Lower leg skin (tissue), 3 donors: ENCODE measurements around the gene PLEKHG3.

Experiments used
- CTCF ChIP-seq, 3 donors: fragments of 450-650 bp; IDR thresholded peaks; one replicate each; pipeline ENCODE4 v1.5.1; 2016; ENCODE audit warnings: antibody characterized with exemption in 3 of 3, mild to moderate bottlenecking in 3 of 3, moderate library complexity in 2 of 3
- POLR2A ChIP-seq, 2 donors: fragments of 450-650 bp; IDR thresholded peaks; one replicate each; pipeline ENCODE4 v1.6.1; 2016 to 2017; ENCODE audit warnings: antibody characterized with exemption in 2 of 2, mild to moderate bottlenecking in 1 of 2, moderate library complexity in 1 of 2

GRCh38 chr14:64715146-64715627 lies 11.0 kb downstream of the PLEKHG3 start:
- TF ChIP-seq CTCF (IDR thresholded peaks at IDR 0.05) (no peak), POLR2A (IDR thresholded peaks at IDR 0.05) (no peak)
